Muscle of back (tissue), 11 donors: ENCODE results near the gene FHAD1. TPM values are rescaled to one million over a fixed set of nuclear protein-coding genes. Genes with fewer than 3 reads are reported as not detected.
"Not testable (repeated sequence)": the region's sequence is repeated elsewhere in the genome, so short reads cannot be mapped to it uniquely, and the experiment has no call there.

Experiments
- DNase-seq, 3 donors: peaks; one replicate each; pipeline versions ENCODE4 v3.0.0 to v3.0.0-alpha.2; 2013
- polyA plus RNA-seq, 10 donors: library from polyadenylated mRNA; unstranded; fragments of 120-200 nt; gene quantifications; one replicate each; pipeline ENCODE4 v1.2.1, GENCODE V29; 2013; ENCODE audit not compliant: insufficient read length in 10 of 10

The FHAD1 gene
- polyA plus RNA-seq, 10 donors = 0.52 to 2.6 (median 1.3) TPM

DNA sequence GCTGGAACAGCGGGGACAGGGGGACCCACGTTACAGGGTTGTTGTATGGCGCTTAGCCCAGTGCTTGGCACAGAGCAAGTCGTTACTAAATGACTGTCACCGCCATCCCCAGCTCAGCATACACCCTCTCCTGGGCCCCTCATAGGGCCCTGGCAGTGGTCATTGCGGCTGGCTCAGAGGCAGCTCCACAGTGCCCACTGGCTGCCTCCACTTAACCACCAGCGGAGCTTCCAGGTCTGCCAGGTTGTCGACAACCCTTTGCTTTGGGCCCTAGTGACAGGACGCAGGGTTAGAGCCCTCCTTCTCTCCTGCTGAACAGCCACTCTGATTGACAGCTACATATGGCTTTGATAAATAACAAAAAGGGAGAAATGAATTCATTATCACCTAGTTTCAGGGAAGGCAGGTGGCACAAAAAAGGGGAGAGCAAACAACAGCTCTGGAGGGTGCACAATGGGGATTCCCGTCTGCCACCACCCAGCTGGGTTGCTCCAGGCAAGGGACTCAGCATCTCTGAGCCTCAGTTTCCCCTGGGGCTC lies 167.5 kb downstream of the FHAD1 start:
- no peak for DNase-seq

GRCh38 chr1:15417059-15417934 lies 170.3 kb downstream of the FHAD1 start:
- DNase-seq = no peak

GRCh38 chr1:15418806-15419515 lies 171.9 kb downstream of the FHAD1 start:
- no peak for DNase-seq

GRCh38 chr1:15420853-15421465 lies 173.9 kb downstream of the FHAD1 start:
- no peak for DNase-seq

- no peak for DNase-seq
Measured at GRCh38 chr1:15422871-15423270, 175.8 kb downstream of the FHAD1 start.

GRCh38 chr1:15423355-15424077 lies 176.5 kb downstream of the FHAD1 start:
- no peak for DNase-seq

GRCh38 chr1:15424146-15424667 lies 177.2 kb downstream of the FHAD1 start:
- DNase-seq = no peak

- no peak for DNase-seq
Measured at GRCh38 chr1:15424981-15425380, 178.0 kb downstream of the FHAD1 start.

- no peak for DNase-seq
Measured at GRCh38 chr1:15425521-15425920, 178.5 kb downstream of the FHAD1 start.

DNA sequence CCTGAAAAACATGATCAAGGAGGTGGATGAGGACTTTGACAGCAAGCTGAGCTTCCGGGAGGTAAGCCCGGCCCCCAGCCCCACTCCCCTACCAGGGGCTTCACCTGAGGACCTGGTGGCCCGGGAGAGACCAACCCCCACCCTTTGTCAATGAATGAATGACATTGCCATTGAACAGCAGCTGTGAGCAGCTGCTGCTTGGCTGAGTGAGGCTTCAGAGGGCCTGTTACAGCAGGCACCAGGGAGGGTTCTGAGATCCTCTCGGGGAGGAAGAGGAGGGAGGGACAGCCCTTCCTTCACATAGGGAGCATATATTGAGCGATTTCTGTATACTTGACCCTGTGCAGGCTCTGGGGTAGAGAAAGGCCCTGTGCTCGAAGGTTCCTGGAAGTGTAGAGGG lies 178.9 kb downstream of the FHAD1 start:
- DNase-seq = no peak

- peak in 1 of 3 donors; percentile 61 for DNase-seq
Measured at GRCh38 chr1:15426492-15427279, 179.7 kb downstream of the FHAD1 start.

DNA sequence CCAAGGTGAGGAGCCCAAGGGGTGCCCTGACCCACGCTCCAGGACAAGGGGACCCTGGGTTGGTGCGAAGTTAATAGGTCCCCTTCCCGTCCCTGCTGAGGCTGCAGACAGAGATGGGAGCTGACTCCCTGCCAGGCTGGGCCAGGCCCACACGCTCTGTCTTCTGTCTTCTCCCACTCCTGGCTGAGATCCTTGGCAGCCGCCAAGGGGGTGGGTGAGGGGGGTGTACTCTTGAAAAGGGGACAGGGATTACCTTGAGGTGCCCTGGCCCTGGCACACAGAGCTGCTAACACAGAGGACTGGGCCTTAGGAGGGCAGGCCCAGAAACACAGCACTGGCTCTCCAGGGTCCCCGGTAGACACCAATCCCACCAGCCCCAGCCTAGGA lies 180.2 kb downstream of the FHAD1 start:
- no peak for DNase-seq

DNA sequence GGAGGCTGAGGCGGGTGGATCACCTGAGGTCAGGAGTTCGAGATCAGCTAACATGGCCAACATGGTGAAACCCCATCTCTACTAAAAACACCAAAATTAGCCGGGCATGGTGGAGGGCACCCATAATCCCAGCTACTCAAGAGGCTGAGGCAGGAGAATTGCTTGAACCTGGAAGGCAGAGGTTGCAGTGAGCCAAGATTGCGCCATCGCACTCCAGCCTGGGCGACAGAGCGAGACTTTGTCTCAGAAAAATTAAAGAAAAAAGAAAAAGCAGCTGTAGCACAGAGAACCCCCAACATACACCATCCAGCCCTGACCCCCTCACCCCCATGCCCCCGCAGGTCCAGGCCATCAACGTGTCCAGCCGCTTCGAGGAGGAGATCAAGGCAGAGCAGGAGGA lies 181.2 kb downstream of the FHAD1 start:
- not testable (repeated sequence) for DNase-seq

GRCh38 chr1:15428815-15429435 lies 181.9 kb downstream of the FHAD1 start:
- no peak for DNase-seq

DNA sequence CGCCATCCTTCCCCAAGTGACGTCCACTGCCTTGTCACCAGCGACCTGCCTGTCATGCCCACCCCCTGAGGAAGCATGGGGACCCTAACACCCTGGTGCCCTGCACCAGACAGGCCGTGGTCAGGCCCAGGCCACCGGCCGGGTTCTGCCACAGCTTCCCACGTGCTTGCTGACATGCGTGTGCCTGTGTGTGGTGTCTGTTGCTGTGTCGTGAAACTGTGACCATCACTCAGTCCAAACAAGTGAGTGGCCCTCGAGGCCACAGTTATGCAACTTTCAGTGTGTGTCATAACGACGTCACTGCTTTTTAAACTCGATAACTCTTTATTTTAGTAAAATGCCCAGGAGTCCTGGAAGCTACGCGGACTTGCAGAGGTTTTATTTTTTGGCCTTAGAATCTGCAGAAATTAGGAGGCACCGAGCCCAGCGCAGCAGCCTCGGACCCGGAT lies 182.7 kb downstream of the FHAD1 start:
- no peak for DNase-seq

DNA sequence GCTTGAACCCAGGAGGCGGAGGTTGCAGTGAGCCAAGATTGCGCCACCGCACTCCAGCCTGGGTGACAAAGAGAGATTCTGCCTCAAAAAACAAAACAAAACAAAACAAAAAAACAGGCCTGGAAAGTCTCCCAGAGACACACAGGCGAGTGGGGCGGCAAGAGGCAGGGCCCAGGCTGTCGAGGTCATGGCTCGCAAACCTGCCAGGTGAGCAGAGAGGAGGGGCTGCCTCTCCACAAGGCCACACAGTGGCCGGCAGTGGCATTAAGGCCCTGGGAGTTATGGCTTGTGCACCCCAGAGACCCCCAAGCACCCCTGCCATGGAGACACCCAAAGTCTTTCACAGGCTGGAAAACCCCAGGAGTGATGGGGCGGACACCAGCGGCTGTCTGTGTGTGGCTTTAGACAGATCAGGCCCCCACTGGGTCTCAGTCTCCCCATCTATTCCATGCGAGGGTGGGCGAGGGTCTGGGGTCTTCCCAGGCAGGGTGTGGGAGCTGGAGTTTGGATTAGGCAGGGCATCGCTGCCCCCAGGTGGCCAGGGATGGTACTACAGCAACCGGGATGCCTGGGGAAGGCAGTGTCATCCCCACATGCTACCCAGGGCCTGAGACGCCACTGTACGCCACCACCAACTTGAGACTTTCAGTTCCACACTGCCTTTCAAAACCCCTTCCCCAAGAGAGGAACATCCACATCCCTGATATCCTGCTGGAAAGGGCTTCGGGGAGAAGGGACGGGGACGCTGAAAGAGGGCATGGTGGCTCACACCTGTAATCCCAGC lies 184.0 kb downstream of the FHAD1 start:
- DNase-seq = peak in 2 of 3 donors; percentile 69 to 79

- no peak for DNase-seq
Measured at GRCh38 chr1:15431571-15431948, 184.5 kb downstream of the FHAD1 start.

GRCh38 chr1:15432324-15432723 lies 185.3 kb downstream of the FHAD1 start:
- DNase-seq = peak; percentile 60 to 69 (median 63)

DNA sequence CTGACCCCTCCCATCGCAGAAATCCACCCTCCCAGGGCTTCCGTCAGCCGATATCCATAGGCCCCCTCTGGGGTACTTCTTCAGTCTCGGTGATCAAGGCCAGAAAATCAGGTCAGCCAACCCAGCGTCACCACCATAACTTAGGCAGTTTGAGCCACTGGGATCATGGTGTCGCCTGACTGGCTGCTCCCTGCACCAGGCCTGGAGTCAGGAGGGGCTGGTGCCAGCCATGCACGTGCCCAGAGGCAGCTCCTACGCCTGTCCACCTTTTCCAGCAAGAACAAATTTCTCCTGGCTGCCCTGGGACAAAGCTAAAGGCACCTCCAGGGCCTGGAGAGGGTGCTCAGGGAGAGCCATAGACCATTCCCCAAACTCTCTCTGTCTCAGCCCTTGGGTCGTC lies 186.4 kb downstream of the FHAD1 start:
- DNase-seq = no peak
